C4-2B (cell line): ENCODE measurements around the gene DKK1.

Source experiments
- ZFX ChIP-seq: fragments of 450-650 bp; IDR thresholded peaks from 2 replicates; pipeline ENCODE4 v1.6.1; 2017
- TF ChIP-seq, protein P1 (sequence below): fragments of 450-650 bp; conservative IDR thresholded peaks from 2 replicates; pipeline ENCODE4 v1.5.1; 2017; ENCODE audit warnings: mild to moderate bottlenecking

DNA sequence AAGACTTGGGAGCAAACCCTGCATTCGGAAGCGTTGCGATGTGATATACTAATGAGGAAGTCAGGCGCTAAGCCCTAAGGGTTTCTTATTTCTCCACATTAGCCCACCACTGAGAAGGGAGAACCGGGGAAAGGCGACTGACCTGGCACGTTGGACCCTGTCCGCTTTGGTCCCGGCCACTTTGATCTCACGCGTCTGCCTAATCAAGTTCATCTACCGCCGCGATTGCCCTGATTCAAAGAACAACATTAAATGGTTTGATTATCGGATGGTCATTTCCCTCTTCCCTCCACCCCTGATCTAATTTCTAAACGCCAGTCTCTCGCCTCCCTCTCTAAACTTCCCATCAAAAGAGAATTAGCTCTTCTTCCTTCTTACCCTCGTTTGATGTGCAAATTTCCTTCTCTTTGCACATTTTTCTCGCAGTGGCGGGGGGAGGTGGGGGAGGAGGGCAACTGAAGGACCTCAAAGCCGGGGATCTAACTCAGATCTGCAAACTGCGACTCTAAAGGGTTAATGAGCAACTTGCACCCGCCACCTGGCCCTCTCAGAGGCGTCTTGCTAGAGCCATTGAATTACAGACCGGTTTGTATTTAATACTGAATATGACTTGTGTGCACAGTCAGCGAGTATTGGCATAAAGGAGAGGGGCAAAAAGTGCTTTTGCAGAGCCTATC lies 687 bp upstream of the DKK1 start:
- TF ChIP-seq, protein P1, sequence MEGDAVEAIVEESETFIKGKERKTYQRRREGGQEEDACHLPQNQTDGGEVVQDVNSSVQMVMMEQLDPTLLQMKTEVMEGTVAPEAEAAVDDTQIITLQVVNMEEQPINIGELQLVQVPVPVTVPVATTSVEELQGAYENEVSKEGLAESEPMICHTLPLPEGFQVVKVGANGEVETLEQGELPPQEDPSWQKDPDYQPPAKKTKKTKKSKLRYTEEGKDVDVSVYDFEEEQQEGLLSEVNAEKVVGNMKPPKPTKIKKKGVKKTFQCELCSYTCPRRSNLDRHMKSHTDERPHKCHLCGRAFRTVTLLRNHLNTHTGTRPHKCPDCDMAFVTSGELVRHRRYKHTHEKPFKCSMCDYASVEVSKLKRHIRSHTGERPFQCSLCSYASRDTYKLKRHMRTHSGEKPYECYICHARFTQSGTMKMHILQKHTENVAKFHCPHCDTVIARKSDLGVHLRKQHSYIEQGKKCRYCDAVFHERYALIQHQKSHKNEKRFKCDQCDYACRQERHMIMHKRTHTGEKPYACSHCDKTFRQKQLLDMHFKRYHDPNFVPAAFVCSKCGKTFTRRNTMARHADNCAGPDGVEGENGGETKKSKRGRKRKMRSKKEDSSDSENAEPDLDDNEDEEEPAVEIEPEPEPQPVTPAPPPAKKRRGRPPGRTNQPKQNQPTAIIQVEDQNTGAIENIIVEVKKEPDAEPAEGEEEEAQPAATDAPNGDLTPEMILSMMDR, result no peak
- no peak for TF ChIP-seq ZFX
